ENCODE results near the gene SLAMF9.

The SLAMF9 gene

GRCh38 chr1:159986531-159986930, 32.5 kb upstream of the SLAMF9 start:
- TF ChIP-seq EZH2 (optimal IDR thresholded peaks at IDR 0.05; ENCODE audit: low read depth, low read length) (no peak), EZH2phosphoT487 (IDR thresholded peaks at IDR 0.05; ENCODE audit: low read length) (no peak), CTCF (IDR thresholded peaks at IDR 0.05; ENCODE audit: low read length) (no peak)
- no peak overlapping the region for H2AFZ ChIP-seq (ENCODE audit: low read length)
- no peaks in the 10 kb centered on the region for H3F3A ChIP-seq (ENCODE audit: insufficient read depth, low read length)
- no peaks in the 10 kb centered on the region for H3K9me2 ChIP-seq (replicated peaks; ENCODE audit: insufficient read depth, low read length)
- DNase-seq = no peak
- no peak overlapping the region for H3K27ac ChIP-seq (ENCODE audit: low read length)
- H4K20me1 ChIP-seq (ENCODE audit: insufficient read depth, low read length) = no peaks in the 10 kb centered on the region
- no peaks in the 10 kb centered on the region for H3K36me3 ChIP-seq (replicated peaks; ENCODE audit: insufficient read depth, low read length)
- no peaks in the 10 kb centered on the region for H3K79me2 ChIP-seq (ENCODE audit: low read length)
- no peak overlapping the region for H3K9ac ChIP-seq (ENCODE audit: low read length)
- H3K27me3 ChIP-seq (replicated peaks; ENCODE audit: insufficient read depth, low read length) = no peaks in the 10 kb centered on the region
- H3K4me2 ChIP-seq (ENCODE audit: low read depth, low read length) = no peak overlapping the region
- no peaks in the 10 kb centered on the region for H3K9me3 ChIP-seq (replicated peaks; ENCODE audit: insufficient read depth, low read length)
- H3K4me1 ChIP-seq (ENCODE audit: low read length) = no peaks in the 10 kb centered on the region
- H3K4me3 ChIP-seq (ENCODE audit: low read length) = no peak overlapping the region

GRCh38 chr1:159986093-159986492, 32.1 kb upstream of the SLAMF9 start:
- Histone ChIP-seq H4K20me1 (ENCODE audit: insufficient read depth, low read length) (no peaks in the 10 kb centered on the region), H3K4me1 (ENCODE audit: low read length) (no peaks in the 10 kb centered on the region), H2AFZ (ENCODE audit: low read length) (no peak overlapping the region), H3K4me2 (ENCODE audit: low read depth, low read length) (no peak overlapping the region), H3K27me3 (replicated peaks; ENCODE audit: insufficient read depth, low read length) (no peaks in the 10 kb centered on the region), H3K27ac (ENCODE audit: low read length) (no peak overlapping the region), H3K9me2 (replicated peaks; ENCODE audit: insufficient read depth, low read length) (no peaks in the 10 kb centered on the region), H3K79me2 (ENCODE audit: low read length) (no peaks in the 10 kb centered on the region), H3K4me3 (ENCODE audit: low read length) (no peak overlapping the region), H3K9me3 (replicated peaks; ENCODE audit: insufficient read depth, low read length) (no peaks in the 10 kb centered on the region), H3K36me3 (replicated peaks; ENCODE audit: insufficient read depth, low read length) (no peaks in the 10 kb centered on the region), H3K9ac (ENCODE audit: low read length) (no peak overlapping the region), H3F3A (ENCODE audit: insufficient read depth, low read length) (no peaks in the 10 kb centered on the region)
- TF ChIP-seq CTCF (IDR thresholded peaks at IDR 0.05; ENCODE audit: low read length) (no peak), EZH2phosphoT487 (IDR thresholded peaks at IDR 0.05; ENCODE audit: low read length) (no peak), EZH2 (optimal IDR thresholded peaks at IDR 0.05; ENCODE audit: low read depth, low read length) (no peak)
- DNase-seq = no peak

- Histone ChIP-seq H3K4me1 (ENCODE audit: low read length) (no peaks in the 10 kb centered on the region), H3K9me2 (replicated peaks; ENCODE audit: insufficient read depth, low read length) (no peaks in the 10 kb centered on the region), H3K4me2 (ENCODE audit: low read depth, low read length) (no peak overlapping the region), H4K20me1 (ENCODE audit: insufficient read depth, low read length) (no peaks in the 10 kb centered on the region), H3K4me3 (ENCODE audit: low read length) (no peak overlapping the region), H3K36me3 (replicated peaks; ENCODE audit: insufficient read depth, low read length) (no peaks in the 10 kb centered on the region), H3K79me2 (ENCODE audit: low read length) (no peaks in the 10 kb centered on the region), H3K9me3 (replicated peaks; ENCODE audit: insufficient read depth, low read length) (no peaks in the 10 kb centered on the region), H3K27me3 (replicated peaks; ENCODE audit: insufficient read depth, low read length) (no peaks in the 10 kb centered on the region), H2AFZ (ENCODE audit: low read length) (no peak overlapping the region), H3F3A (ENCODE audit: insufficient read depth, low read length) (no peaks in the 10 kb centered on the region), H3K9ac (ENCODE audit: low read length) (no peak overlapping the region), H3K27ac (ENCODE audit: low read length) (no peak overlapping the region)
- no peak for DNase-seq
- TF ChIP-seq EZH2 (optimal IDR thresholded peaks at IDR 0.05; ENCODE audit: low read depth, low read length) = no peak
- TF ChIP-seq CTCF (IDR thresholded peaks at IDR 0.05; ENCODE audit: low read length) = no peak
- no peak for TF ChIP-seq EZH2phosphoT487 (IDR thresholded peaks at IDR 0.05; ENCODE audit: low read length)
Measured at GRCh38 chr1:159985473-159985872, 31.4 kb upstream of the SLAMF9 start.

Measured in MM.1S (cell line).